Spleen (tissue), 7 donors: ENCODE measurements around the gene KCNH3.
A peak's percentile ranks its signal among the peaks of the same experiment; 100 is the strongest.

Experiments used
- CTCF ChIP-seq, 11 experiments: fragments of 200-600 bp in 7 of 11; fragments of 450-650 bp in 4 of 11; sonication (generic) in 4 of 11; IDR thresholded peaks in 8 of 11; conservative IDR thresholded peaks in 3 of 11; 1 replicate in 7 of 11; 2 replicates in 4 of 11; pipeline versions ENCODE4 v1.4.0 to v1.8.0; 2016 to 2021; ENCODE audit warnings: antibody characterized with exemption in 11 of 11, inconsistent platforms in 4 of 11, mild to moderate bottlenecking in 1 of 11
- POLR2A ChIP-seq, 3 donors: fragments of 450-650 bp; IDR thresholded peaks; one replicate each; pipeline ENCODE4 v1.5.1; 2017; ENCODE audit warnings: antibody characterized with exemption in 3 of 3, mild to moderate bottlenecking in 1 of 3
- POLR2AphosphoS5 ChIP-seq, 3 donors: sonication (generic); formaldehyde crosslinking; IDR thresholded peaks; one replicate each; pipeline ENCODE4 v1.5.1; 2017; ENCODE audit warnings: antibody characterized with exemption in 3 of 3
- donor health status: DM: no; HTN: no; CAD: no; lungs with moderate emphysema.
- donor health status: DM: no; HTN: no; CAD: no.
- donor health status: DM: no; HTN: no; CAD: no.

DNA sequence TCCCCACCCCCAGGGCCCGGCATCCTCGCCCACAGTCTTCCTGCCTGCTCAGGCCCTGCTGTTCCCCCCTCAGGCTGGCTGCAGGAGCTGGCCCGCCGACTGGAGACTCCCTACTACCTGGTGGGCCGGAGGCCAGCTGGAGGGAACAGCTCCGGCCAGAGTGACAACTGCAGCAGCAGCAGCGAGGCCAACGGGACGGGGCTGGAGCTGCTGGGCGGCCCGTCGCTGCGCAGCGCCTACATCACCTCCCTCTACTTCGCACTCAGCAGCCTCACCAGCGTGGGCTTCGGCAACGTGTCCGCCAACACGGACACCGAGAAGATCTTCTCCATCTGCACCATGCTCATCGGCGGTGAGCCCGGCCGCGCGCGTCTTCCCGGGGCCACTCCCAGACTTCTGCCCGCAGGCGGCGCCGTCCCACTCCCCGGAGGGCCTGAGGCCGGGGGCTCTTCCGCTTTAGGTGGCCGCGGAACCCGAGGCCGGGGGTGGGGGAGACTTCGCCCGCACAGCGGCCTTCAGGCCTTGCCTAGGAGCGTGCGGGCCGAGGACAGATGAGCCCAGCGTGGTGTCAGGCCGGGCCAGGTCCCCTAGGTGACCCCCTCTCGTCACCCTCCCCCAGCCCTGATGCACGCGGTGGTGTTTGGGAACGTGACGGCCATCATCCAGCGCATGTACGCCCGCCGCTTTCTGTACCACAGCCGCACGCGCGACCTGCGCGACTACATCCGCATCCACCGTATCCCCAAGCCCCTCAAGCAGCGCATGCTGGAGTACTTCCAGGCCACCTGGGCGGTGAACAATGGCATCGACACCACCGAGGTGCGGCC is 10.2 kb downstream of the KCNH3 start:
- TF ChIP-seq POLR2AphosphoS5 (IDR thresholded peaks at IDR 0.05) (peak in 1 of 3 donors; percentile 45), CTCF (IDR thresholded peaks at IDR 0.05 in 8 of 11, conservative IDR thresholded peaks at IDR 0.05 in 3 of 11) (peak in 5 of 11 experiments; percentile 39 to 52 (median 40)), POLR2A (IDR thresholded peaks at IDR 0.05) (no peak)
